GM18507 (cell line): Measurements from ENCODE around the gene PDE4B.
A peak's percentile ranks its signal among the peaks of the same experiment; 100 is the strongest.

Source experiments
- DNase-seq: peaks from one replicate; pipeline ENCODE4 v3.0.0; 2011; ENCODE audit warnings: low read depth; ENCODE audit not compliant: insufficient read length; ENCODE audit errors: extremely low spot score
- FAIRE-seq: peaks from 2 replicates; lab custom pipeline; 2011; peaks lifted over from hg19 to GRCh38; lab: Jason Lieb, UNC

Gene PDE4B

DNA sequence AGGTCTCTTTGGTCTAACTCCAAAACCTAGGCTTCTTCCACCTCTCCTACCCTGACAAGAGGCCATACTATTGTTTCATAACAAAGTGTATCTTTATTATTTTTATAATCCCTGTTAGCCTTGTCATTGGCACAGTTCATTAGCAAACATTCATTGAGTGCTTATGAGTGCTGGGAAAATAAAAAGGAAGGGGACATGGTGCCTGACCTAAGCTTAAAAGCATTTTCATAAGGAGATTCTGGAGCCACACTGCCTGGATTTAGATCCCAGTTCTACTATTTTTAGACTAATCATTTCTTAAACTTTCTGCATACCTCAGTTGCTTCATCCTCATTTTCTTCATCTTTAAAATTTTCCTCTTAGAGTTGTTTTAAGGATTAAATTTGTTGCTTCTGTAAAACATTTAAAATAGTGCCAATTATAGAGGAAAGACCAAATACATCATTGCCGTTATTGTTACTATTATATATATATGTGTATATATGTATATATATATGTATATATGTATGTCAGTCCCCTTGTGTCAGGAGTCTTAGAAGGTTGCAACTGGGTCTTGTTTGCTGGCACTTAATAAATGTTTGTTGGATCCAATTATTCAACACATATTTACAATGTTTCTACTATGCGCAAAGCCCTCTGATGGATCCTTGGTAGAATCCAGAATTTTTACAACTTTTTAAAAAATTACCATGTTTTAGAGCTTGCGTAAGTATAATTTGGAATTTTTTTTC, 490.4 kb downstream of the PDE4B start:
- FAIRE-seq = peak; percentile 44
- no peak for DNase-seq

GRCh38 chr1:66283622-66284041, 490.9 kb downstream of the PDE4B start:
- FAIRE-seq (peak; percentile 92), DNase-seq (no peak)

- FAIRE-seq = no peak
- no peak for DNase-seq
Measured at GRCh38 chr1:66284746-66285145, 492.1 kb downstream of the PDE4B start.

GRCh38 chr1:66285618-66286270, 493.0 kb downstream of the PDE4B start:
- DNase-seq = no peak
- peak; percentile 71 for FAIRE-seq

DNA sequence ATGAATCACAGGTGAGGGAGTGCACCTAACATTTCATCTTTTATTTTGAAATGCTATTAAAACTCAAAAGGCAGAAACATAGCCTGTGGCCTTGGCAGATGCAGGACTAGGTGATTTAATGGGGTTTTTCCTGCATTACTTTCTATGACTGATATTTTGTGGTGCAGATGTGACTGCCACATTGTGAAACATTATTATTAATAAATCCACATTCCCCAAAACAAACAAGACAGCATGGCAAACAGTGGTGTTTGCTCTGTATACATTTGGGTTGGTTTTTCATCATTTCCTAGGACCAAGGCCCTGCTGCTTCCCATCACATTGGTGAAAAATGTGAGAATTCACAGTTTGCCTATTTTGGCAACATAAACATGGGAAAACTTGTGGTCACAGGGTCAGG, 493.6 kb downstream of the PDE4B start:
- DNase-seq = no peak
- no peak for FAIRE-seq

- FAIRE-seq (peak; percentile 70), DNase-seq (no peak)
Measured at GRCh38 chr1:66288048-66288447, 495.4 kb downstream of the PDE4B start.

DNA sequence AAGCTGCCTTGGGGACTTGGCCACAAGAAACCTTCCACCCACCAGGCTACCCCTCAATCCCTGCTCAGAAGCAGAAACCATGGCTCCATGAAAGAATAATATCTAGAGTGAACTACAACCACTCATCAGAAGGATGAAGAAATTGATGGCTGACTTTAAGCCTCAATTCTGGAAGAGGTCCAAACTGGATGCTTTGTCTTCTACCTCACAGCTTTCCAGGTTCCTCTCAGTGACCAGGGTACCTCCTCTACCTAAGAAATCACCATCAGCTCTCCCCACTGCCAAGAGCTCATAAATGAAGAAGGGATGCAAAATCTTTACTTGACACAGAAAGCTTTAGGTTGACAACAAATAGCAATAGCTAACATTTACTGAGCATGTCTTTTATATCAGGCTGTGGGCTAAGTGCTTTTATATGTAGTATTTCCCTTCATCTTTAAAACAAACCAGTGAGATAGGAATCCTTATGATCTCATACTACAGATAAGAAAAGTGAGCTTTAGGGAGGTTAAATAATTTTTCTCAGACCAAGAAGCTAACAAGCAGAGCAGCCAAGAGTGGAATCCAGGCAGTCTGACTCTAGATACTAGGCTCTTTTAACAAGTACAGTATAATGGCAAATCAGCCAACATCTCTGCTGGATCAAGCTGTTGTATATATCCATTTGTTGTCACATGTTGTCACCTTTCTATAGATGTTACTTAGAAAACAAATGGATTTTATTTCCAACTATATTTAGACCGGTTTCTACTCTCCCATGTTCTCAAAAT, 498.3 kb downstream of the PDE4B start:
- no peak for FAIRE-seq
- DNase-seq = no peak

GRCh38 chr1:66291531-66291864, 498.8 kb downstream of the PDE4B start:
- no peak for FAIRE-seq
- DNase-seq = no peak

- no peak for DNase-seq
- FAIRE-seq = no peak
Measured at GRCh38 chr1:66292305-66292704, 499.6 kb downstream of the PDE4B start.

GRCh38 chr1:66292944-66293343, 500.2 kb downstream of the PDE4B start:
- no peak for DNase-seq
- no peak for FAIRE-seq

GRCh38 chr1:66294707-66295370, 502.1 kb downstream of the PDE4B start:
- no peak for FAIRE-seq

DNA sequence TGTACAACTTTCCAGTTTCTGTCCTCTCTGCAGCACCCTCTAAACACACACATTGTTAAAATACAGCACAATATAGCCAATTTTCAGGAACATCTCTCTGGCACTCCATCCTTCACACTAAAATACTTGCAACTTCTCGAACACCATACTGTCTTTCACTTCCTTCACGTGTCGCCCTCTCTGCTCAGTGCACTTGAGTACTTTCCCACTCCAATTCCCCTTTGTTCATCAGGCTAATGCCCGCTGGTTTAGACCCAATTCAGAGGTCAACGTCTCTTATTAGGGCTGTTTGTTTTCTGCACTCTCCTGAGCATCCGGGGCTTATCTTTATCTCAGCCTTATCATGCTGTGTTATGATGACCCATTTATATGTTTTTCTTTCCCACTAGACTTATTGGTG, 503.1 kb downstream of the PDE4B start:
- peak; percentile 31 for FAIRE-seq
- no peak for DNase-seq

More at GRCh38 chr1:66294707-66295370, 502.1 kb downstream of the PDE4B start:
- no peak for DNase-seq

DNA sequence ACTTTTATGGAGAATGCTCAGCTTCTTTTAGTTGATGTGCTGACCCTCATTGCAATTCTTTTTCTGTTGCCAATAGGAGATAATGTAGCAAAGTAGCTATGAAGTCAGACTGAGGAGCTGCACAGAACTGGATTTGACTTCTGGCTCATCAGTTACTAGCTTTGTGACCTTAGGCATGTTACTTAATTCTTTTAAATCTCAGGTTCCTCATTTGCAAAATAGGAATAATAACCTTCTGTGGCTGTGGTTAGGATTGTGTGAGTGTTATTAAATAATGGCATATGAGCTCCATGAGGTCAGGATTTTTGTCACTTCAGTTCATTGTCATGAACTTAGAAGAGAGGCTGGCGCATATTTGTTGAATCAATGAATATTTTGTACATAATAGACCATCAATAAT, 503.7 kb downstream of the PDE4B start:
- no peak for DNase-seq
- FAIRE-seq = no peak

DNA sequence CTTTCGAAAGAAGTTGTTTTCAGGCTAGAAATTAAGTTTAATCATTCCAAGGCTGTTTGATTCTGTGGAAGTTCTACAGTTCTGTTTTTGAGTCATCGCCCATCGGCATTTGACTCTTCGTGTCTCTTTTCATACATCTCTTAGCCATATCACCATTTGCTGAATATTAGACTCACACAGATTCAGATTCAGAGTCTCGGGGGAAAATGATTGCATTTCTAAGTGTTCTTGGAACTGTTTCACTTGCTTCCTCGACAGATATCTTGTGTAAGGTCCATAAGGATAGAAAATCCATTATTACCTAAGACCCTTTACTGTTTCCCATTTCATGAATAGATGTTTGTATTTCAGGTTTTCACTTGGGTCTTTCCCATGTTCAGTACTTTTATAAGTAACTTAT, 504.3 kb downstream of the PDE4B start:
- DNase-seq = no peak
- peak; percentile 56 for FAIRE-seq

- FAIRE-seq (no peak), DNase-seq (no peak)
Measured at GRCh38 chr1:66298464-66298863, 505.8 kb downstream of the PDE4B start.

GRCh38 chr1:66300280-66300971, 507.7 kb downstream of the PDE4B start:
- FAIRE-seq (no peak), DNase-seq (no peak)

DNA sequence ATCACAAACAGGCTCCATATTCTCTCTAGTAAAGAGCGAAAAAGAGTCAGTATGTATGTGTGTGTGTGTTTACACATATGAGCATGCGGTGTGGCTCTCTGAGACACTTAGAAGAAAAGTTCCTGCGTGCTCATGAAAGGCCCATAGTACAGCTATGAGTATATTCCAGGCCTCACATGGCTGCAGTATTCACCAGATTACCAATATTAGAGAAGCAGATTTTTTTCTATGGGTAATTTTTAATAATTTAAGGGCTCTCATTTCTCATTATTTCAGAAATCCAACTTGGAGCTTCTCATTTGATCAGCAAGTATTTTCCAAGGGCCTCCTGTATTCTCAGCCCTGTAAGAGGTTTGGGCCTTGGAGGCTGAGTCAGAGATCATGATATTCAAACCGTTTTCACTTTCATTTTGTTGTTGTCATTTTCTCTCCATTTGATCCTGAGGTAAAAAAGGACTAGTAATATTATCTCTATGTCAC, 508.3 kb downstream of the PDE4B start:
- no peak for DNase-seq
- peak; percentile 89 for FAIRE-seq

DNA sequence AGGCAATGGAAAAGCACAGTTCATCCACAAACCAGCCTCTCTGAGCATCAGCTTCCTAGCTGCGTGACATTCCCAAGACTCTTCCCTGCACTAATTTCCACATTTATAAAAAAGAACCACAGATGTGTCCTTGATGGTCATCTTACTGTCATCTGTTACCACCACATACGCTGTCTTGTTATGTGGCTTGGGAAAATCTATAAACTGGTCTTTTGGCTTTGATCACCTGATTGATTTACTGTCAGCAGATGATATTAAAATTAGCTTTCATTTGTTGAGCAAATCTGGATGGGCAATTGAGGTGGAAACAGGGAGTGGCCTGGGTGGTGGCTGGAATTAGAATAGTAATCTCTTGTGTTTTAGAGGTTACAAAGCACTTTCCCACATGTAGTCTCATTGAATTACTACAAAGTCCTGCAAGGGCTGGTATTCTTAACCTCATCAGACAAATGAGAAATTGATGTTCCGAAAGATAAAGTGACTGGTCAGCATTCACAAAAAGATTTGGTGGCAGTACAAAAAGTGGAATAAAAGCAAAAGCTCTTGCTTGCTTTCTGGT, 509.6 kb downstream of the PDE4B start:
- FAIRE-seq (peak; percentile 9), DNase-seq (no peak)

GRCh38 chr1:66302815-66303214, 510.1 kb downstream of the PDE4B start:
- DNase-seq = no peak
- FAIRE-seq = no peak
